ENCODE measurements around the gene GIPC2. TPM values are rescaled to one million over a fixed set of nuclear protein-coding genes. Genes with fewer than 3 reads are reported as not detected.

Gene GIPC2
- total RNA-seq, 2 donors from 2014 or later, result 0.79 to 2.1 TPM

GRCh38 chr1:78141531-78142231 is 95.9 kb downstream of the GIPC2 start:
- no peaks in the 10 kb centered on the region for H3K9me3 Mint-ChIP-seq
- WGBS, 2 experiments (ENCODE audit: insufficient coverage in 1 of 2, insufficient read length in 1 of 2), result 94 to 96% methylated on average over 2 to 3 of the region's 3 CpGs

DNA sequence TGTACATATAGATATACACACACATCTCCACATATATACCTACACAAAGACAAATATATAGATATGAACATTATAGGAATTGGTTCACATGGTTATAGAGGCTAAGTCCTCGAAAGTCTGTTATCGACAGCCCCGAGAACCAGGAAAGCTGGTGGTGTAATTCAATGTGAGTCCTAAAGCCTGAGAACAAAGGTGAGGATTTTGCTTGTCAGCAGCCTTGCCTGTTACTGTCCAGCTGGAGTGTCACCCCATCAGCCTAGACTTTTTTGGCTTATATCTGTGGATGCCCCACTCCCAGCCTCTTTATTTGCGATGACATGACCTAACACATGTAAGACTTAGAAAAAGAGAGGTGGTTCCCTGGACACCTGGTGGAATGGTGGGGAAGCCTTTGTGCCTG is 97.0 kb downstream of the GIPC2 start:
- Histone ChIP-seq H3K27me3 (ENCODE audit: control insufficient read depth, insufficient read depth, low read length, poor library complexity, severe bottlenecking) (peaks cover 12% of the 10 kb centered on the region), H3K27ac (ENCODE audit: low read depth, low read length) (no peak overlapping the region), H3K9ac (ENCODE audit: extremely low read depth, low read length, poor library complexity, severe bottlenecking) (no peak overlapping the region), H3K9me3 (ENCODE audit: control insufficient read depth, low read length) (no peaks in the 10 kb centered on the region), H3K4me1 (ENCODE audit: control insufficient read depth, insufficient read depth, low read length) (no peaks in the 10 kb centered on the region), H3K4me3 (ENCODE audit: low read length) (no peak overlapping the region), H3K36me3 (ENCODE audit: control insufficient read depth, insufficient read depth, low read length) (no peaks in the 10 kb centered on the region)
- no peak for DNase-seq
- TF ChIP-seq, protein P1, sequence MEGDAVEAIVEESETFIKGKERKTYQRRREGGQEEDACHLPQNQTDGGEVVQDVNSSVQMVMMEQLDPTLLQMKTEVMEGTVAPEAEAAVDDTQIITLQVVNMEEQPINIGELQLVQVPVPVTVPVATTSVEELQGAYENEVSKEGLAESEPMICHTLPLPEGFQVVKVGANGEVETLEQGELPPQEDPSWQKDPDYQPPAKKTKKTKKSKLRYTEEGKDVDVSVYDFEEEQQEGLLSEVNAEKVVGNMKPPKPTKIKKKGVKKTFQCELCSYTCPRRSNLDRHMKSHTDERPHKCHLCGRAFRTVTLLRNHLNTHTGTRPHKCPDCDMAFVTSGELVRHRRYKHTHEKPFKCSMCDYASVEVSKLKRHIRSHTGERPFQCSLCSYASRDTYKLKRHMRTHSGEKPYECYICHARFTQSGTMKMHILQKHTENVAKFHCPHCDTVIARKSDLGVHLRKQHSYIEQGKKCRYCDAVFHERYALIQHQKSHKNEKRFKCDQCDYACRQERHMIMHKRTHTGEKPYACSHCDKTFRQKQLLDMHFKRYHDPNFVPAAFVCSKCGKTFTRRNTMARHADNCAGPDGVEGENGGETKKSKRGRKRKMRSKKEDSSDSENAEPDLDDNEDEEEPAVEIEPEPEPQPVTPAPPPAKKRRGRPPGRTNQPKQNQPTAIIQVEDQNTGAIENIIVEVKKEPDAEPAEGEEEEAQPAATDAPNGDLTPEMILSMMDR (conservative IDR thresholded peaks at IDR 0.05), result no peak
- Mint-ChIP-seq H3K27ac (no peak overlapping the region), H3K27me3 (ENCODE audit: insufficient read depth) (peaks cover 44% of the 10 kb centered on the region), H3K9me3 (no peaks in the 10 kb centered on the region), H3K36me3 (ENCODE audit: low read depth) (no peaks in the 10 kb centered on the region), H3K4me3 (no peak overlapping the region), H3K4me1 (peaks cover 2% of the 10 kb centered on the region)
- 93% methylated on average over 4 of the region's 4 CpGs; no CpG with 5 or more reads in 1 of the 2 experiments for WGBS, 2 experiments (ENCODE audit: insufficient coverage in 1 of 2, insufficient read length in 1 of 2)

More at GRCh38 chr1:78141531-78142231, 95.9 kb downstream of the GIPC2 start:
- no peaks in the 10 kb centered on the region for H3K9me3 ChIP-seq (ENCODE audit: control insufficient read depth, low read length)
- H3K36me3 Mint-ChIP-seq (ENCODE audit: low read depth), result no peaks in the 10 kb centered on the region
- H3K4me1 Mint-ChIP-seq, result peaks cover 1% of the 10 kb centered on the region
- no peaks in the 10 kb centered on the region for H3K36me3 ChIP-seq (ENCODE audit: control insufficient read depth, insufficient read depth, low read length)
- H3K4me1 ChIP-seq (ENCODE audit: control insufficient read depth, insufficient read depth, low read length), result no peaks in the 10 kb centered on the region
- no peak overlapping the region for H3K4me3 Mint-ChIP-seq
- H3K9ac ChIP-seq (ENCODE audit: extremely low read depth, low read length, poor library complexity, severe bottlenecking), result no peak overlapping the region
- TF ChIP-seq, protein P1 (conservative IDR thresholded peaks at IDR 0.05), result no peak
- DNase-seq, result no peak
- H3K27ac ChIP-seq (ENCODE audit: low read depth, low read length), result no peak overlapping the region
- peaks cover 12% of the 10 kb centered on the region for H3K27me3 ChIP-seq (ENCODE audit: control insufficient read depth, insufficient read depth, low read length, poor library complexity, severe bottlenecking)
- H3K27me3 Mint-ChIP-seq (ENCODE audit: insufficient read depth), result peaks cover 39% of the 10 kb centered on the region
- H3K27ac Mint-ChIP-seq, result no peak overlapping the region
- H3K4me3 ChIP-seq (ENCODE audit: low read length), result no peak overlapping the region

GRCh38 chr1:78143152-78143551 is 97.4 kb downstream of the GIPC2 start:
- H3K36me3 ChIP-seq (ENCODE audit: control insufficient read depth, insufficient read depth, low read length), result no peaks in the 10 kb centered on the region
- 88% methylated on average over 2 to 3 of the region's 4 CpGs for WGBS, 2 experiments (ENCODE audit: insufficient coverage in 1 of 2, insufficient read length in 1 of 2)
- peaks cover 2% of the 10 kb centered on the region for H3K9me3 Mint-ChIP-seq
- H3K9ac ChIP-seq (ENCODE audit: extremely low read depth, low read length, poor library complexity, severe bottlenecking), result no peak overlapping the region
- peaks cover 48% of the 10 kb centered on the region for H3K27me3 Mint-ChIP-seq (ENCODE audit: insufficient read depth)
- no peak overlapping the region for H3K4me3 ChIP-seq (ENCODE audit: low read length)
- H3K27ac Mint-ChIP-seq, result no peak overlapping the region
- DNase-seq, result no peak
- H3K4me1 Mint-ChIP-seq, result peaks cover 6% of the 10 kb centered on the region
- no peaks in the 10 kb centered on the region for H3K36me3 Mint-ChIP-seq (ENCODE audit: low read depth)
- H3K27me3 ChIP-seq (ENCODE audit: control insufficient read depth, insufficient read depth, low read length, poor library complexity, severe bottlenecking), result peaks cover 12% of the 10 kb centered on the region
- H3K27ac ChIP-seq (ENCODE audit: low read depth, low read length), result no peak overlapping the region
- H3K4me1 ChIP-seq (ENCODE audit: control insufficient read depth, insufficient read depth, low read length), result no peaks in the 10 kb centered on the region
- no peak overlapping the region for H3K4me3 Mint-ChIP-seq
- H3K9me3 ChIP-seq (ENCODE audit: control insufficient read depth, low read length), result no peaks in the 10 kb centered on the region
- TF ChIP-seq, protein P1 (conservative IDR thresholded peaks at IDR 0.05), result no peak

All from endodermal cell (in vitro differentiated cells).